Left cardiac atrium (tissue), 4 donors: Measurements from ENCODE around the gene NAV2. TPM values are rescaled to one million over a fixed set of nuclear protein-coding genes. Genes with fewer than 3 reads are reported as not detected.

Experiments used
- ATAC-seq, 2 donors: fragments of 200-7000 bp; cut with Tn5 transposase; one replicate each; pipeline ENCODE4 v1.9.1; 2020; ENCODE audit warnings: mild to moderate bottlenecking in 2 of 2, moderate library complexity in 2 of 2
- DNase-seq: peaks from one replicate; pipeline ENCODE4 v3.0.0-alpha.2; 2020
- intact Hi-C, 2 donors: fragments of 100-400 bp; cut with DNase I; formaldehyde crosslinking; loops; one replicate each; pipeline versions ENCODE4 v1.14.1 to v1.15.1; 2022 to 2023
- total RNA-seq, 2 donors: library from RNA; stranded (reverse); fragmentation: NEBNext Ultra II Directional; extraction: Animal tissue kit (Norgen Biotek cat#: 25700); gene quantifications; one replicate each; pipeline ENCODE4 v1.2.1, GENCODE V29; 2021
- donor health status: DM: no; HTN: yes; CAD: no.
- donor health status: DM: no; HTN: yes; CAD: no; lungs with severe emphysema.
- donor health status: DM: yes; HTN: yes; CAD: no.
- donor health status: Dilated cardiomyopathy.

NAV2 gene
- total RNA-seq, 2 donors from 2014 or later = 12.3 to 15.3 TPM

GRCh38 chr11:19866037-19866436 is 153.4 kb downstream of the NAV2 start:
- intact Hi-C loops = no loop called here
- no peak for ATAC-seq
- no peak for DNase-seq

DNA sequence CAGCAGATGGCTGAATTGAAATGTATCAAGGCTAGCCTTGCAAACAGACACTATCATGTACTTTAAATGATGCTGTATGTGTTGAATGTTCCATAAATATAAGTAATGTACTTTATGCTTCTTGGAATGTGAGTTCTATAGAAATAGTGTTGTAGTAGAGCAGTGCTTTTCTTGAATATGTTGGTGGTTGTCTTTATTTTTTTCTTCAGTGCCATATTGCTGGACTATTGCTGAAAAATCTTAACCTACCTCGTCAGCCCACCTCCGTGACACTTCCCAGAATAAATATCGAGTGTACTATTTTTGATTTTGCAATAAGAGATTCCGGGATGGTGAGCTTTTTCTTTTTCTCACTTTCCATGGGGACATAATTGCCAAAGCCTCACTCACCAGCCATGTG is 153.9 kb downstream of the NAV2 start:
- DNase-seq (no peak), ATAC-seq (no peak)
- intact Hi-C loops = no loop called here

DNA sequence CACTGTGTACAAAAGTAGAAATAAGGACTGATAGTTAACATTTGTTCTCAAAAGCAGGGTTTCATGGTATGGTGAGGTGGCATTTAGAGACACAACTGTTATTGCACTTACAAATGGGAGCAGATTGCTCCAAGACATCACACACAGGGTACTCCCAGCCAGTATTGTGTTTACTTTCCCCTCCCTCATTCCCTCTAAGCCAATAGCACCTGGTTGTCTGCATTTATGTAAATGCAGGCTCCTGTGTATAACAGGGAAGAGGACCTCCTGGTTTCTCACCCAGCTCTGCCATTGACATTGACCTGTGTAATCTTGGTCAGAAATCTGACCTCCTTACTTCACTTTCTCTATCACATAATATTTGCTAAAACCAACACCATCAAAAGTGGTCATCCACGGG is 154.4 kb downstream of the NAV2 start:
- intact Hi-C loops = no loop called here
- no peak for DNase-seq
- ATAC-seq = no peak

DNA sequence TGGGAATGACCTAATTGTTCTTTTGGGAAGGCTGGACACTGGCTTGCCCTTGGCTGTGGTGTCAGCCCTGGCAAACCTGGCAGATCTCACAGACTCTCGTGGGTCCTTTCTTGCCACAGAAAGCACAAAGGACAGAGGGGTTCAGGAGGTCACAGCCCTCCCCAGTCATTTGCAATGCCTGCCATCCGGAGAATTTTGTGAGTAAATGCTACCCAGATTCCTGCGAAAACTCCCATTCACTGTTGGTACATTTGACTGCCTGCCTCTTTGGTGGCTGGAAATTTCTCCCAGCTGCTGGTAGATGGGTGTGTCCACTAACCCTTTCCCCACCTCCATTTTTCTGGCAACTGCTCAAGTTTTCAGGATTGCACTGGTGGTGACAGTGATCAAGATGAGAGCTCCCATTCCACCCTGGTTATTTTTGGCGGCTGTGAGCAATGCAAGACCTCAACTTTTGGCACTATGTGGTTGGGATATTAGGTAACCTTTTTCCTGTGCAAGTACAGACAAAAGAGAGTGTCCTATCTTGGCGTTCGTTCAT is 155.7 kb downstream of the NAV2 start:
- intact Hi-C loops = no loop called here
- ATAC-seq = peak; percentile 85 to 88

GRCh38 chr11:19868871-19869270 is 156.2 kb downstream of the NAV2 start:
- peak in 1 of 2 donors; percentile 11 for ATAC-seq

More for the DNA sequence above, 155.7 kb downstream of the NAV2 start:
- DNase-seq = peak; percentile 57

GRCh38 chr11:19869466-19869865 is 156.8 kb downstream of the NAV2 start:
- DNase-seq (no peak), ATAC-seq (no peak)
- intact Hi-C loops = no loop called here

More at GRCh38 chr11:19868871-19869270, 156.2 kb downstream of the NAV2 start:
- intact Hi-C loops = no loop called here
- DNase-seq = no peak

GRCh38 chr11:19869946-19870589 is 157.4 kb downstream of the NAV2 start:
- ATAC-seq = peak in 1 of 2 donors; percentile 18
- DNase-seq = no peak
- intact Hi-C loops = loop anchor here in 1 of 2 donors (10.0 kb wide), 1 partner anchor 105 kb away; no protein-coding TSS in a partner anchor

DNA sequence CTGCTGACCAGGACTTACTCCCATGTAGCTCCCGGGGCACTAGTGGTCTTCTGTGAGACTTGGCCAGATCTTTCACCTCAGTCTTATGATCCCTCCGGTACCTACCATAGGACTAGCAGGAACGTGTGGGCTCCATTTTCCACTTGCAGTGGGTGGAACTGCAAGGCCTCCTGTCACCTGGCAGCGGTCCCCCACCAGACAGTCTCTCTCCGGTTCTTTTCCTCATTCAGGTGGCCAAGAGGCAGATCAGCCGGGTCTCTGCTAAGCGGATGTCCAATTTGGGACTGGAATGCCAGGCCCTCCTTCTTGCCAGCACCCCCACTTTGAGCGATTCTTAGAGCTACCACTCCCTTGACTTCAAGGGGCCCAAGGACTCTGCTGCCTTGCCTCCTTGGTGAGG is 158.9 kb downstream of the NAV2 start:
- intact Hi-C loops = loop anchor here in 1 of 2 donors (10.0 kb wide), 1 partner anchor 107 kb away; no protein-coding TSS in a partner anchor
- ATAC-seq (no peak), DNase-seq (no peak)

GRCh38 chr11:19872512-19873145 is 160.0 kb downstream of the NAV2 start:
- DNase-seq (no peak), ATAC-seq (no peak)
- intact Hi-C loops = loop anchor here in 1 of 2 donors (10.0 kb wide), 1 partner anchor 108 kb away; no protein-coding TSS in a partner anchor

DNA sequence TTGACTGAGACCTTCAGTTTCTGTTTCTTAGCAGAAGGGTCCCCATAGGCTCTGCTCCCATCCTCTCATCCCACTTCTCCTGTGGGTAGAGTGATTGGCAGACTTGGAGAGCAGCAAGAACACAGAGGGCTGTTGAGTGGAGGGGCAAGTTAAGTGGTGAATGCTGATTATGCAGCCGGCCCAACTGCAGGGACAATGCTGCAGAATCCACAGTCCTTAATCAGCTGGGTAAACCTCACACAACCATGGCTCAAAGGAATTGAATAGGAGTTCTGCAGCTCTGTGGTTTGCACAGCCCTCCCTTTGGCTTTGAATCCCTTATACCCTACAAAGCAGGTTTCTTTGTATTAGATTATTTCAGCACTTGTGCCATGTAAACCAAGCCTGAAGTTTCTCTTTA is 161.1 kb downstream of the NAV2 start:
- DNase-seq (no peak), ATAC-seq (no peak)
- intact Hi-C loops = loop anchor here in 1 of 2 donors (10.0 kb wide), 1 partner anchor 109 kb away; no protein-coding TSS in a partner anchor

- intact Hi-C loops = loop anchor here in 1 of 2 donors (10.0 kb wide), 1 partner anchor 109 kb away; no protein-coding TSS in a partner anchor
- no peak for DNase-seq
Observed at GRCh38 chr11:19874266-19874665, 161.6 kb downstream of the NAV2 start.

GRCh38 chr11:19876750-19877149 is 164.1 kb downstream of the NAV2 start:
- ATAC-seq (no peak), DNase-seq (no peak)
- intact Hi-C loops = loop anchor here in 1 of 2 donors (10.0 kb wide), 1 partner anchor 112 kb away; no protein-coding TSS in a partner anchor

More at GRCh38 chr11:19874266-19874665, 161.6 kb downstream of the NAV2 start:
- no peak for ATAC-seq

DNA sequence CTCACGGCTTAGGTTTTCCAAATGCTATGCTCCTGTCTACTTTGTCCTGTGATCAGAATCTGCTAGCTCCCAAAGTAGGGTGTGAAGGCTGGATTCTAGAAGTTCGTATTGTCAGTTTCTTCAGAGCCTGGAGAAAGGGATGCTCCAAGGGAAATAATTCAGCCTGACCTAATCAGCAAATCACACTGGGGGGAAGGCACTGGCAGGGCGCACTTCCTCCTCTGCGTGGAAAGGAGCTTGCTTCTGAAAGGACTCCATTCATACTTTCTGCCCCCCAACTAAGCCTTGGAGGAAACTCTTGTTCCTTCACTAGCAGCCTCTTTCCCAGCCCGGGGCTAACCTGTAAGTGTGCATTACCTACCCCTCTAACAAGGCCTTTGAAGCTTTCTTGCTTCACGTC is 165.9 kb downstream of the NAV2 start:
- ATAC-seq = no peak
- intact Hi-C loops = loop anchor here in 1 of 2 donors (10.0 kb wide), 1 partner anchor 114 kb away; no protein-coding TSS in a partner anchor
- DNase-seq = no peak

- ATAC-seq (peak; percentile 88 to 94), DNase-seq (peak; percentile 41)
- intact Hi-C loops = loop anchor here in 1 of 2 donors (10.0 kb wide), 1 partner anchor 115 kb away; no protein-coding TSS in a partner anchor
Observed at GRCh38 chr11:19879307-19880087, 166.9 kb downstream of the NAV2 start.

- intact Hi-C loops = no loop called here
- DNase-seq = no peak
- ATAC-seq = no peak
Observed at GRCh38 chr11:19880088-19880345, 167.4 kb downstream of the NAV2 start.

- ATAC-seq = no peak
Observed at GRCh38 chr11:19881177-19881576, 168.5 kb downstream of the NAV2 start.

GRCh38 chr11:19882356-19882755 is 169.7 kb downstream of the NAV2 start:
- ATAC-seq = no peak
- intact Hi-C loops = no loop called here
- DNase-seq = no peak

More at GRCh38 chr11:19881177-19881576, 168.5 kb downstream of the NAV2 start:
- DNase-seq = no peak
- intact Hi-C loops = no loop called here

DNA sequence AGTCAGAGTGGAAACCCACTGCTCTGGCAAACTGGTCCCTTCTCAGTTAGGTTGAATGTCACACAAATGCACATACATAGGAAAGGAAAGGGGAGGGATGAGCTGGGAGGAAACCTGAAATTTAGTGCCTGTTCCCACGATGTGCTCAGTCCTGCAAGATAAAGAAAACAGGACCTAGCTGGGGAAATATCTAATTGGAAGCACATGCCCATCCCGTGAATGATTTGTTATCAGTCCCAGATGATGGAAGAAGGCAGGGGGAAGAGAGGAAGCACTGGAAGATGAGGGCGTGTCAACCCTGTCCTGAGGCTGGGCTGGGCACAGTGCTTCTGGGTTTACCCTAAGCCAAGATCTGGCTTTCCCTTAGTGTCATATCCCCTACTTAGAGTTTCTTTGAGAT is 173.9 kb downstream of the NAV2 start:
- ATAC-seq (no peak), DNase-seq (no peak)
- intact Hi-C loops = no loop called here

- intact Hi-C loops = no loop called here
- DNase-seq (no peak), ATAC-seq (no peak)
Observed at GRCh38 chr11:19887842-19888241, 175.2 kb downstream of the NAV2 start.
